Natural killer cell (primary cell): Measurements from ENCODE around the gene RNPEP. TPM values are rescaled to one million over a fixed set of nuclear protein-coding genes. Genes with fewer than 3 reads are reported as not detected.

Source experiments
- ATAC-seq, 3 donors: fragments of 150-1000 bp in 2 of 3; fragments of 200-7000 bp in 1 of 3; cut with Tn5 transposase; 1 replicate in 1 of 3; 2 replicates in 2 of 3; pipeline ENCODE4 v1.10.0; 2021; ENCODE audit warnings: mild to moderate bottlenecking in 2 of 3, moderate library complexity in 2 of 3
- DNase-seq, 2 donors: peaks; one replicate each; pipeline versions ENCODE4 v3.0.0 to v3.0.0-alpha.2; 2013 to 2021; ENCODE audit warnings: mixed read lengths in 1 of 2
- H3K27ac ChIP-seq: one replicate; pipeline ENCODE4 v1.5.1; 2013; ENCODE audit warnings: mild to moderate bottlenecking, low read length
- H3K27me3 ChIP-seq: one replicate; pipeline ENCODE4 v1.6.1; 2013; ENCODE audit warnings: low read length; ENCODE audit not compliant: control insufficient read depth, insufficient read depth
- H3K36me3 ChIP-seq: one replicate; pipeline ENCODE4 v1.6.1; 2013; ENCODE audit warnings: low read length; ENCODE audit not compliant: control insufficient read depth, insufficient read depth
- H3K4me1 ChIP-seq: one replicate; pipeline ENCODE4 v1.6.1; 2013; ENCODE audit warnings: low read length; ENCODE audit not compliant: control insufficient read depth, insufficient read depth
- H3K4me3 ChIP-seq: one replicate; pipeline ENCODE4 v1.5.1; 2013; ENCODE audit warnings: low read length
- H3K9me3 ChIP-seq: one replicate; pipeline ENCODE4 v1.6.1; 2013; ENCODE audit warnings: low read length; ENCODE audit not compliant: control insufficient read depth, insufficient read depth
- H3K27ac Mint-ChIP-seq, 2 donors: one replicate each; pipeline ENCODE4 v1.8.0; 2022; ENCODE audit warnings: mild to moderate bottlenecking in 2 of 2, mixed read lengths in 2 of 2, moderate library complexity in 1 of 2
- H3K27me3 Mint-ChIP-seq, 2 donors: one replicate each; pipeline ENCODE4 v1.8.0; 2022; ENCODE audit warnings: low read depth in 2 of 2, mixed read lengths in 2 of 2
- H3K36me3 Mint-ChIP-seq: one replicate; pipeline ENCODE4 v1.8.0; 2022; ENCODE audit warnings: mixed read lengths
- H3K4me1 Mint-ChIP-seq, 2 donors: one replicate each; pipeline ENCODE4 v1.8.0; 2022; ENCODE audit warnings: mixed read lengths in 2 of 2
- H3K4me3 Mint-ChIP-seq: one replicate; pipeline ENCODE4 v1.8.0; 2022; ENCODE audit warnings: mild to moderate bottlenecking, moderate library complexity, mixed read lengths
- H3K9me3 Mint-ChIP-seq, 2 donors: one replicate each; pipeline ENCODE4 v1.8.0; 2022; ENCODE audit warnings: mixed read lengths in 2 of 2
- WGBS: methylation state at CpG from one replicate; pipeline ENCODE4 v1.1.7; 2013; ENCODE audit warnings: missing lambda C conversion rate; ENCODE audit not compliant: insufficient coverage; 5-methylcytosine and 5-hydroxymethylcytosine counted together
- intact Hi-C: fragments of 100-400 bp; cut with micrococcal nuclease; formaldehyde crosslinking; loops from one replicate; pipeline ENCODE4 v1.14.2; 2022
- total RNA-seq, 4 donors: library from RNA; stranded (reverse); fragments of 120-200 nt in 1 of 4; gene quantifications; one replicate each; pipeline versions ENCODE4 v1.2.3 to v1.2.4, GENCODE V29; 2013 to 2022
- TF ChIP-seq, protein P1 (sequence below): fragments of 200-600 bp; IDR thresholded peaks from one replicate; pipeline ENCODE4 v1.8.0; 2022; ENCODE audit warnings: antibody characterized with exemption

The RNPEP gene
- total RNA-seq, 3 donors from 2014 or later (not counting 1 experiment from before 2014, with no cell fraction given) = 46.1 to 50.2 (median 47.9) TPM

DNA sequence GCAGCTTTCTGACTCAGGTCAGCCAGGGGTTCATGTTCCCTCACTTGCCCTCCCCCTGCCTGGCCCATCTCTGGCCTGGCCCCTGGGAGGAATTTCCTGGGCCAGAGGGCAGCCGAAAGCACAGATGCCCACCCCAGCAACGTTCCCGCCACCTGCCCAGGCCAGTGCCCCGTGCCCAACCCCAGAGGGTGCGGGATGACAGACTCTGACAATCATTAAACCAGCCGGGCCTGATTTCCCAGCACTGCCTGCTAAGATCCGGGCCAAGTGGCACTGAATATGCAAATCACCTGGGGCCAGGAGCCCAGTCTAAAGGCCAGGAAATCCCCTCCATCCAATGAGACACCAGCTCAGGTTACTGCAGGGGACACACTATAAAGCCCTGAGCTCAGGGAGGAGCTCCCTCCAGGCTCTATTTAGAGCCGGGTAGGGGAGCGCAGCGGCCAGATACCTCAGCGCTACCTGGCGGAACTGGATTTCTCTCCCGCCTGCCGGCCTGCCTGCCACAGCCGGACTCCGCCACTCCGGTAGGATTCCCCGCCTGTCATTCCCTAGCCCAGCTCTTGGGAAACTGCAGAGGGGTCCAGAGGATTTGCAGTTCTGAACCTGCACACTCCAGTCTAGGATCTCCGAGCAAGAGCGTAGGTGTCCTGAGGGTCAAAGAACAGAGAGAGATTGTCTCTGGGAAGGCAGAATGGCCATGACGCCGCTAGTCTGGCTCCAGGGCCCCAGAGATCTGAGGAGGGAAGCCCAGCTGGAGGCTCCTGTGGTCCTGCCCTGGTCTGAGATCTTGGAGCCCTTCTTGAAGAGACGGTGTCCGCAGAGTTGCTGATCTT lies 27.9 kb downstream of the RNPEP start, which contains the start of gene ELF3:
ELF3 (plus strand) TSS at position 408 of the 836 bp plus-strand sequence. CDS start 550 bp downstream, outside the sequence.
- H3K36me3 ChIP-seq = peaks cover 11% of the 10 kb centered on the region
- TF ChIP-seq, protein P1, sequence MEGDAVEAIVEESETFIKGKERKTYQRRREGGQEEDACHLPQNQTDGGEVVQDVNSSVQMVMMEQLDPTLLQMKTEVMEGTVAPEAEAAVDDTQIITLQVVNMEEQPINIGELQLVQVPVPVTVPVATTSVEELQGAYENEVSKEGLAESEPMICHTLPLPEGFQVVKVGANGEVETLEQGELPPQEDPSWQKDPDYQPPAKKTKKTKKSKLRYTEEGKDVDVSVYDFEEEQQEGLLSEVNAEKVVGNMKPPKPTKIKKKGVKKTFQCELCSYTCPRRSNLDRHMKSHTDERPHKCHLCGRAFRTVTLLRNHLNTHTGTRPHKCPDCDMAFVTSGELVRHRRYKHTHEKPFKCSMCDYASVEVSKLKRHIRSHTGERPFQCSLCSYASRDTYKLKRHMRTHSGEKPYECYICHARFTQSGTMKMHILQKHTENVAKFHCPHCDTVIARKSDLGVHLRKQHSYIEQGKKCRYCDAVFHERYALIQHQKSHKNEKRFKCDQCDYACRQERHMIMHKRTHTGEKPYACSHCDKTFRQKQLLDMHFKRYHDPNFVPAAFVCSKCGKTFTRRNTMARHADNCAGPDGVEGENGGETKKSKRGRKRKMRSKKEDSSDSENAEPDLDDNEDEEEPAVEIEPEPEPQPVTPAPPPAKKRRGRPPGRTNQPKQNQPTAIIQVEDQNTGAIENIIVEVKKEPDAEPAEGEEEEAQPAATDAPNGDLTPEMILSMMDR = no peak

GRCh38 chr1:202011994-202012393 lies 29.5 kb downstream of the RNPEP start:
- Histone ChIP-seq H3K4me1 (peaks cover 4% of the 10 kb centered on the region), H3K27me3 (no peaks in the 10 kb centered on the region), H3K4me3 (no peak overlapping the region), H3K36me3 (peaks cover 3% of the 10 kb centered on the region), H3K9me3 (no peaks in the 10 kb centered on the region), H3K27ac (no peak overlapping the region)
- H3K27ac Mint-ChIP-seq = no peak overlapping the region
- H3K9me3 Mint-ChIP-seq = no peaks in the 10 kb centered on the region
- TF ChIP-seq, protein P1 = no peak
- H3K4me1 Mint-ChIP-seq = peaks cover 6 to 9% of the 10 kb centered on the region in 2 donors
- 93% methylated on average over 11 of the region's 11 CpGs for WGBS
- DNase-seq (no peak), ATAC-seq (no peak)
- no peaks in the 10 kb centered on the region for H3K36me3 Mint-ChIP-seq
- H3K27me3 Mint-ChIP-seq = peaks cover 0 to 1% of the 10 kb centered on the region in 2 donors
- intact Hi-C loops = loop anchor here (10.0 kb wide), 1 partner anchor 123 kb away; no protein-coding TSS in a partner anchor
- no peak overlapping the region for H3K4me3 Mint-ChIP-seq

More for the DNA sequence above, 27.9 kb downstream of the RNPEP start, which contains the start of gene ELF3:
- peaks cover 6 to 7% of the 10 kb centered on the region in 2 donors for H3K4me1 Mint-ChIP-seq
- intact Hi-C loops = loop anchor here (10.0 kb wide), 1 partner anchor 124 kb away; no protein-coding TSS in a partner anchor
- Histone ChIP-seq H3K4me1 (peaks cover 4% of the 10 kb centered on the region), H3K27ac (no peak within 1 kb of the TSS), H3K4me3 (no peak within 1 kb of the TSS), H3K27me3 (no peaks in the 10 kb centered on the region), H3K9me3 (no peaks in the 10 kb centered on the region)
- ATAC-seq (no peak), DNase-seq (no peak)
- H3K27ac Mint-ChIP-seq = no peak within 1 kb of the TSS
- H3K36me3 Mint-ChIP-seq = no peaks in the 10 kb centered on the region
- no peaks in the 10 kb centered on the region for H3K27me3 Mint-ChIP-seq
- no peak within 1 kb of the TSS for H3K4me3 Mint-ChIP-seq
- H3K9me3 Mint-ChIP-seq = no peaks in the 10 kb centered on the region
- 92% methylated on average over 24 of the region's 24 CpGs for WGBS

- Histone ChIP-seq H3K9me3 (no peaks in the 10 kb centered on the region), H3K4me1 (peaks cover 4% of the 10 kb centered on the region), H3K27ac (no peak overlapping the region), H3K36me3 (no peaks in the 10 kb centered on the region), H3K4me3 (no peak overlapping the region), H3K27me3 (no peaks in the 10 kb centered on the region)
- H3K4me3 Mint-ChIP-seq = no peak overlapping the region
- H3K4me1 Mint-ChIP-seq = peaks cover 6 to 12% of the 10 kb centered on the region in 2 donors
- peaks cover 0 to 3% of the 10 kb centered on the region in 2 donors for H3K27me3 Mint-ChIP-seq
- no peak for DNase-seq
- no peak overlapping the region for H3K27ac Mint-ChIP-seq
- intact Hi-C loops = loop anchor here (10.0 kb wide), 1 partner anchor 122 kb away; no protein-coding TSS in a partner anchor
- H3K9me3 Mint-ChIP-seq = no peaks in the 10 kb centered on the region
- H3K36me3 Mint-ChIP-seq = no peaks in the 10 kb centered on the region
- TF ChIP-seq, protein P1 = no peak
- no peak for ATAC-seq
- 84% methylated on average over 35 of the region's 35 CpGs for WGBS
These were observed 30.4 kb downstream of the RNPEP start for GRCh38 chr1:202012544-202013478.
